ENCODE data around the gene DACT2.

The DACT2 gene

GRCh38 chr6:168353041-168353440 lies 33.5 kb upstream of the DACT2 start:
- Histone ChIP-seq H3K4me3 (ENCODE audit: low read depth, low read length) (no peak overlapping the region), H3K36me3 (ENCODE audit: control insufficient read depth in 1 of 2, insufficient read depth in 2 of 2, low read length in 2 of 2) (no peaks in the 10 kb centered on the region), H3K4me1 (ENCODE audit: control insufficient read depth in 1 of 2, insufficient read depth in 2 of 2, low read length in 2 of 2) (no peaks in the 10 kb centered on the region), H3K79me2 (ENCODE audit: control insufficient read depth, insufficient read depth, low read length, poor library complexity) (no peaks in the 10 kb centered on the region), H3K14ac (ENCODE audit: low read length) (no peak overlapping the region), H2BK12ac (ENCODE audit: low read length) (no peak overlapping the region), H3K27me3 (ENCODE audit: insufficient read depth, low read length) (no peaks in the 10 kb centered on the region), H2AK5ac (ENCODE audit: low read length) (no peak overlapping the region), H3K79me1 (ENCODE audit: low read length) (no peaks in the 10 kb centered on the region), H4K8ac (ENCODE audit: low read depth, low read length) (no peak overlapping the region), H3K18ac (ENCODE audit: low read length) (no peak overlapping the region), H3K23ac (ENCODE audit: low read length) (no peak overlapping the region), H2BK5ac (ENCODE audit: low read depth, low read length, poor library complexity) (no peak overlapping the region), H4K91ac (ENCODE audit: low read depth, low read length) (no peak overlapping the region), H3K4me2 (ENCODE audit: low read length) (no peak overlapping the region), H2BK120ac (ENCODE audit: insufficient read depth, low read length, poor library complexity) (no peak overlapping the region), H4K12ac (ENCODE audit: low read depth, low read length) (no peak overlapping the region), H2AFZ (ENCODE audit: insufficient read depth, low read length, poor library complexity) (no peak overlapping the region), H3K9ac (ENCODE audit: low read length) (no peak overlapping the region), H3K27ac (ENCODE audit: low read depth, low read length) (no peak overlapping the region), H3K9me3 (ENCODE audit: insufficient read depth, low read depth, low read length) (no peaks in the 10 kb centered on the region), H3K4ac (ENCODE audit: low read depth, low read length) (no peak overlapping the region)
- no CpG with 5 or more reads among the region's 9 CpGs for WGBS (ENCODE audit: extremely low coverage, insufficient coverage, insufficient read length)
- DNase-seq, result no peak

GRCh38 chr6:168352096-168352495 lies 32.5 kb upstream of the DACT2 start:
- no peak for DNase-seq
- H2AFZ ChIP-seq (ENCODE audit: insufficient read depth, low read length, poor library complexity), result no peak overlapping the region
- H3K23ac ChIP-seq (ENCODE audit: low read length), result no peak overlapping the region
- no peak overlapping the region for H3K27ac ChIP-seq (ENCODE audit: low read depth, low read length)
- H2BK12ac ChIP-seq (ENCODE audit: low read length), result no peak overlapping the region
- no peak overlapping the region for H2AK5ac ChIP-seq (ENCODE audit: low read length)
- no peak overlapping the region for H2BK120ac ChIP-seq (ENCODE audit: insufficient read depth, low read length, poor library complexity)
- no peaks in the 10 kb centered on the region for H3K36me3 ChIP-seq (ENCODE audit: control insufficient read depth in 1 of 2, insufficient read depth in 2 of 2, low read length in 2 of 2)
- H4K8ac ChIP-seq (ENCODE audit: low read depth, low read length), result no peak overlapping the region
- no peak overlapping the region for H3K9ac ChIP-seq (ENCODE audit: low read length)
- no peak overlapping the region for H4K91ac ChIP-seq (ENCODE audit: low read depth, low read length)
- no peak overlapping the region for H3K4me2 ChIP-seq (ENCODE audit: low read length)
- no peaks in the 10 kb centered on the region for H3K79me2 ChIP-seq (ENCODE audit: control insufficient read depth, insufficient read depth, low read length, poor library complexity)
- H3K18ac ChIP-seq (ENCODE audit: low read length), result no peak overlapping the region
- no peaks in the 10 kb centered on the region for H3K4me1 ChIP-seq (ENCODE audit: control insufficient read depth in 1 of 2, insufficient read depth in 2 of 2, low read length in 2 of 2)
- no peaks in the 10 kb centered on the region for H3K27me3 ChIP-seq (ENCODE audit: insufficient read depth, low read length)
- no peak overlapping the region for H3K4ac ChIP-seq (ENCODE audit: low read depth, low read length)
- no CpG with 5 or more reads among the region's 5 CpGs for WGBS (ENCODE audit: extremely low coverage, insufficient coverage, insufficient read length)
- no peak overlapping the region for H3K4me3 ChIP-seq (ENCODE audit: low read depth, low read length)
- H2BK5ac ChIP-seq (ENCODE audit: low read depth, low read length, poor library complexity), result no peak overlapping the region
- H3K79me1 ChIP-seq (ENCODE audit: low read length), result no peaks in the 10 kb centered on the region
- no peak overlapping the region for H3K14ac ChIP-seq (ENCODE audit: low read length)
- H4K12ac ChIP-seq (ENCODE audit: low read depth, low read length), result no peak overlapping the region
- no peaks in the 10 kb centered on the region for H3K9me3 ChIP-seq (ENCODE audit: insufficient read depth, low read depth, low read length)

- no peak overlapping the region for H2BK12ac ChIP-seq (ENCODE audit: low read length)
- no peaks in the 10 kb centered on the region for H3K9me3 ChIP-seq (ENCODE audit: insufficient read depth, low read depth, low read length)
- no CpG with 5 or more reads among the region's 4 CpGs for WGBS (ENCODE audit: extremely low coverage, insufficient coverage, insufficient read length)
- H4K91ac ChIP-seq (ENCODE audit: low read depth, low read length), result no peak overlapping the region
- H3K36me3 ChIP-seq (ENCODE audit: control insufficient read depth in 1 of 2, insufficient read depth in 2 of 2, low read length in 2 of 2), result no peaks in the 10 kb centered on the region
- no peak for DNase-seq
- H3K4ac ChIP-seq (ENCODE audit: low read depth, low read length), result no peak overlapping the region
- no peak overlapping the region for H3K27ac ChIP-seq (ENCODE audit: low read depth, low read length)
- H3K4me2 ChIP-seq (ENCODE audit: low read length), result no peak overlapping the region
- H3K14ac ChIP-seq (ENCODE audit: low read length), result no peak overlapping the region
- no peak overlapping the region for H4K8ac ChIP-seq (ENCODE audit: low read depth, low read length)
- H3K79me2 ChIP-seq (ENCODE audit: control insufficient read depth, insufficient read depth, low read length, poor library complexity), result no peaks in the 10 kb centered on the region
- no peak overlapping the region for H3K18ac ChIP-seq (ENCODE audit: low read length)
- no peak overlapping the region for H4K12ac ChIP-seq (ENCODE audit: low read depth, low read length)
- H3K27me3 ChIP-seq (ENCODE audit: insufficient read depth, low read length), result no peaks in the 10 kb centered on the region
- H3K4me1 ChIP-seq (ENCODE audit: control insufficient read depth in 1 of 2, insufficient read depth in 2 of 2, low read length in 2 of 2), result peaks cover 2 to 3% of the 10 kb centered on the region in 2 experiments
- no peak overlapping the region for H3K9ac ChIP-seq (ENCODE audit: low read length)
- H2AFZ ChIP-seq (ENCODE audit: insufficient read depth, low read length, poor library complexity), result no peak overlapping the region
- H2BK120ac ChIP-seq (ENCODE audit: insufficient read depth, low read length, poor library complexity), result no peak overlapping the region
- no peak overlapping the region for H3K4me3 ChIP-seq (ENCODE audit: low read depth, low read length)
- no peaks in the 10 kb centered on the region for H3K79me1 ChIP-seq (ENCODE audit: low read length)
- H2BK5ac ChIP-seq (ENCODE audit: low read depth, low read length, poor library complexity), result no peak overlapping the region
- no peak overlapping the region for H3K23ac ChIP-seq (ENCODE audit: low read length)
- H2AK5ac ChIP-seq (ENCODE audit: low read length), result no peak overlapping the region
These were observed 30.2 kb upstream of the DACT2 start for GRCh38 chr6:168349718-168350210.

GRCh38 chr6:168348186-168348585 lies 28.6 kb upstream of the DACT2 start:
- Histone ChIP-seq H3K79me2 (ENCODE audit: control insufficient read depth, insufficient read depth, low read length, poor library complexity) (no peaks in the 10 kb centered on the region), H3K4ac (ENCODE audit: low read depth, low read length) (no peak overlapping the region), H2AFZ (ENCODE audit: insufficient read depth, low read length, poor library complexity) (no peak overlapping the region)

More at GRCh38 chr6:168348186-168348585, 28.6 kb upstream of the DACT2 start:
- no peaks in the 10 kb centered on the region for H3K9me3 ChIP-seq (ENCODE audit: insufficient read depth, low read depth, low read length)
- H3K4me2 ChIP-seq (ENCODE audit: low read length), result no peak overlapping the region
- no peaks in the 10 kb centered on the region for H3K36me3 ChIP-seq (ENCODE audit: control insufficient read depth in 1 of 2, insufficient read depth in 2 of 2, low read length in 2 of 2)
- no peak overlapping the region for H3K18ac ChIP-seq (ENCODE audit: low read length)
- H3K9ac ChIP-seq (ENCODE audit: low read length), result no peak overlapping the region
- H3K14ac ChIP-seq (ENCODE audit: low read length), result no peak overlapping the region
- DNase-seq, result no peak
- H2BK12ac ChIP-seq (ENCODE audit: low read length), result no peak overlapping the region
- H3K4me3 ChIP-seq (ENCODE audit: low read depth, low read length), result no peak overlapping the region
- H3K79me1 ChIP-seq (ENCODE audit: low read length), result no peaks in the 10 kb centered on the region
- H2BK5ac ChIP-seq (ENCODE audit: low read depth, low read length, poor library complexity), result no peak overlapping the region
- no peak overlapping the region for H2BK120ac ChIP-seq (ENCODE audit: insufficient read depth, low read length, poor library complexity)
- no peak overlapping the region for H4K91ac ChIP-seq (ENCODE audit: low read depth, low read length)
- no peaks in the 10 kb centered on the region for H3K27me3 ChIP-seq (ENCODE audit: insufficient read depth, low read length)
- no CpG with 5 or more reads among the region's 8 CpGs for WGBS (ENCODE audit: extremely low coverage, insufficient coverage, insufficient read length)
- no peak overlapping the region for H4K12ac ChIP-seq (ENCODE audit: low read depth, low read length)
- no peak overlapping the region for H3K27ac ChIP-seq (ENCODE audit: low read depth, low read length)
- H3K4me1 ChIP-seq (ENCODE audit: control insufficient read depth in 1 of 2, insufficient read depth in 2 of 2, low read length in 2 of 2), result peaks cover 3 to 4% of the 10 kb centered on the region in 2 experiments
- H4K8ac ChIP-seq (ENCODE audit: low read depth, low read length), result no peak overlapping the region
- no peak overlapping the region for H3K23ac ChIP-seq (ENCODE audit: low read length)
- no peak overlapping the region for H2AK5ac ChIP-seq (ENCODE audit: low read length)

Data from trophoblast cell (in vitro differentiated cells and primary cell).